HTR-8/SVneo (cell line): Measurements from ENCODE around the gene TRIP12.
"Not testable (repeated sequence)": the region's sequence is repeated elsewhere in the genome, so short reads cannot be mapped to it uniquely, and the experiment has no call there.

Experiments used
- DNase-seq: peaks from one replicate; pipeline ENCODE4 v3.0.0; 2011; ENCODE audit warnings: low spot score, mixed read lengths; ENCODE audit not compliant: insufficient read length
- FAIRE-seq: peaks from 2 replicates; lab custom pipeline; 2011; peaks lifted over from hg19 to GRCh38; lab: Jason Lieb, UNC

TRIP12 gene

DNA sequence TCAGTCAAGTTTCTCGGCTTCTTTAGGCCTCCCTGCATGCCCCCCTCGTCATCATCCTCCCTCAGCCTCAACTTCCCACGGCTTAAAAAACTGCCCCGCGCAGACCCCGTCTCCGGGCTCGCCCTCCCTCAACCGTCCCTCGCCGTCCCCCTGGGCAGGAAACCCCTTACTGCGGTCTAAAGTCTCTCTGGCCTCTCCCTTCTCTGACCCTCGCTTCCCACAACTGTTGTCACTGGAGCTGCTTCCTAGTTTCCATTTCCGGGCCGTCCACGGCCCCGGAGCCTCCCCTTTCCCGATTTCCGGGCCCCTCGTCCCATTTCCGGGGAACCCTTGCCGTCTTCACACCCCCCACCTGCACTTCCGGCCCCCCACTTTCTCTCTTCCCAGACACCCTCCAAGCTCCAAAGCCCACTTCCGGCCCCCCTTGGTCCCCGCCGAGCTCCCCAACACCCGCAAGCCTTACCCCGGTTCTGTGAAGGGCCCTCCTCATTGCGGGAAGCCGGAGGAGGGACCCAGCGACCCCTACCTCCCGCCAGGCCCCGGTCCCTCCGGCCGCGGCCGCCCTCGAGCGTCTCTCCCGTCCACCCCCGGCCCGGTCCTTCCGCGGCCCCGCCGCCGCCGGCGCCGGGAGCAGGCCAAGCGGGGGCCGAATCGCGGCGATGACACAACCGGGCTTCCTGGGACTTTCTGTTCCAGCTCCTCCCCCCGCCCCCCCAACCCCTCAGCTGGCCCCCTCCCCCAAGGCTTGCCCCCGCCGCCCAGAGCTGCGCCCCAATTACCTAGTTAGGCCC is 513 bp downstream of the TRIP12 start:
- FAIRE-seq: no peak
- peak; percentile 75 for DNase-seq

DNA sequence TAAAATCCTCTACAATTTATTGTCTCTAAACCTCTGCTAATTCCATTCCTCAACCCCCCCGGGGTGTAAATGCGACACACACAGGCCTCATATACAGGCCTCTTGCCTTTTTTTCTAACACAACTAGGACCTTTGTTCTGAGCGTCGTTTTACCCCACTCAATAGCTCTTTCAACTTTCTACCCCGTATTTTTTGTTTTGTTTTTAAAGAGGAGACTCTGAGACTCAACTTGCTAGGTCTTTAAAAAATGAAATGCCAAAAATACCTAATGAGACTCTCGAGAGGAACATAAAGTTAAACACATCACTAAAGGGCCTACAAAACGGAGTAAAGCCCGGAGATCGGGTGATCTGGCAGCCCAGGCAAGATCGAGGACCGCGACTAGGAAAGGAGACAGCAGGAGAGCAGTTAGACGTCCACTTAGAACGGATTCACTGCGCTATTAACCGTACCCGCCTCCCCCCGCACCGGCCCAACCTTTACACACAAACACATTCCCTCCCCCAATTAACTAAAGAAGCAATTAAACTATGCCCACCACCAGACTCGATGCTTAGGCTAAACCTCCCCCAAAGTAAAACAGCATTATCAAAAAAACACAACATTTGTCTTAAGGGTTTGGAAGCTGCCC is 1.7 kb downstream of the TRIP12 start:
- no peak for DNase-seq
- FAIRE-seq: no peak

DNA sequence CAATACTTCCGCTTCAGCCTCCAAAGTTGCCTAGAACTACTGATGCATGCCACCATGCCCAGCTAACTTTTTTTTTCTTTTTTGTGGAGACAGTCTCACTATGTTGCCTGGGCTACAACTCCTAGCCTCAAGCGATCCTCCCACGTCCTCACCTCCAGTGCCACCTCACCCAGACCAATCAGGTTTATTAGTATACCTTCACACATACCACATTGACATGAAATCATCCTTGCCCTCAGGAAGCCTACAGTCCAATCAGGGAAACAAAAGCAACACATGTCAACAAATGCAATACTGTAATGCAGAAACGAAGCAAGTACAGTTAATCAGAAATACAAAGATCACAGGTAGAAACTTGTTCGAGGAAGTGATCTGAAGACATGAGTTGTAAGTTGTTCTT is 4.0 kb downstream of the TRIP12 start:
- no peak for DNase-seq
- no peak for FAIRE-seq

DNA sequence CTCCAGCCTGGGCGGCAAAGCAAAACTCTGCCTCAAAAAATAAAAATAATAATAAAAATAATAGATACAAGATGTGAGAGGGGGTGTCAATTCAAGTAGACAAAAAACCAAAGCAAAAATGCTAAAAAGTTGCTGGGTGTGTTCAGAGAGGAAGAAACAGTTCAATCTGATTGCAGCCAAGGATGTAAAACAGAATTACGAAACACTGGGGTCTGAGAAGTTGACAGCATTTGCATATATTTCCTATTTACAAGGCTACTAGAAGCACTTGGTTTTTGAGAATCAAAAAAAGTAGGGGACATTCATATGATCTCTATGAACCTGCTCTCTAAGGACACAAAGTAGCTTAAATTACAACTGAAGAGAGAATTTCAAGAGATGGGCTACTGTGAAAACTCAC is 7.6 kb downstream of the TRIP12 start:
- FAIRE-seq (no peak), DNase-seq (no peak)

DNA sequence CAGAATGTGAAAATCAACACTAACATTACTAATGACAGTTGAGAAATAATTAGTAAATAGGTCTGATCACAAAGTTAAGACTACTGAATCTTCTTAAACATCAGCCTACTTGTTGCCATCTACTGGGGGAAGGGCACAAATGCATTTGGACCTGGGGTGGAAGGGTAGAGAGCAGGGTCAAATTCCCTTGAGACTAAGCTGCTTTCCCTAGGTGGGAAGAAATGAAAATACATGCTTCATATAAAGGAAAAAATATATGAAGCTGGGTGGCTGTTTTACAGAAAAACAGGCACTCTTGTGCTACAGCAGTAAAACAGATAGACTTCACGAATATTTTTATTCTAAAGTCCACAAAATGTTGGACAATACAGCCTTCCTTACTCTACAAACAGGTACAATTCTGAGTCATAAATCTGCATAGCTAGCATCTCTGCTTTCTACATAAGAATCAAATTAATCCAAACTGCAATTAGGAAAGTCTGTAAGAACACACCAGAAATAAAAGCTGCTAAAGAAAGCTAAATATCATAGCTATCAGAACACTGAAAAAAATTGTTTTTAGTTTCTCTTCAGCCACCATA is 10.9 kb downstream of the TRIP12 start:
- FAIRE-seq (no peak), DNase-seq (peak; percentile 28)

DNA sequence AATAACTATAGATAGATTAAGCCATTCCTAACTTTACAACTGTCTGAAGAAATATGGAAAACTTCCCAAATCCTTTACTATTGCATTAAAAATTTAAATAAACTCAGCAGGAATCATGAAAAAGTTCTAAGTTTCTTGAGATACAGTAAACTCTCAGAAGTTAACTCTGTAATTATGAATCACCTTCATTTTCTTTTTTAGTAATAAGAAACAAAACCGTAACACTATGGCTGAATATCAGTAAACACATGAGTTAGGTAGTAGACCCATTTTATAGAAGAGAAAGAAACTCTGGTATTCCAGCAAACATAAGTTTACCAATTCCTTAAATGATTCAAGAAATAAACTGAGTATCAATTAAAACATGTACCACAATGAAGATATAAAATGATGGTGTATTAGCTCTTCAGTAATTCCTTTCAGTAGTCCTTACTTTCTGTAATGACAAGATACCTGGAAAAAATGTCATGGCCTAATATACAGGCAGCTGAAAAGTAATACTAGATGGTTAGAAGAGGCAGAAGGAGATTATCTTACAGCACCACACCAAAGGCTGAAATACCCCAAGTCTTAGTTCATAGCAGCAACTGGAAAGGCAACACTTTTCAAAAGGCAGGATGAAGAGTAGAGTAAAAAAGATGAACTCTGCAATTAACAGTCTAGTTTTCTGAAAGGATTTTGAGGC is 11.5 kb downstream of the TRIP12 start:
- DNase-seq (no peak), FAIRE-seq (no peak)

DNA sequence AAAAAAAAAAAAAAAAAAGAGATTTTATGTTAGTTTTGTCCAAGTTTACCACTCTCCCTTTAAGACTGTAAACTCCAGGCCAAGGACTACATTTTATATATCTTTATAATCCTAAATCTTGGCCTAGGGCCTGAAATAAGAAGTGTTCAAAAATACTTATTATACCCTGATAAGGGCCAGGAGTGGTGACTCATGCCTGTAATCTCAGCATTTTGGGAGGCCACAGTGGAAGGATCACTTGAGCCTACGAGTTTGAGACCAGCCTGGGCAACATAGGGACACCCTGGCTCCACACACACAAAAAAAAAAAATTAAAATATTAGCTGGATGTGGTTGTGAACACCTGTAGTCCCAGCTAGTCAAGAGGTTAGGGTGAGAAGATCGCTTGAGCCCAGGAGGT is 12.7 kb downstream of the TRIP12 start:
- FAIRE-seq: no peak

DNA sequence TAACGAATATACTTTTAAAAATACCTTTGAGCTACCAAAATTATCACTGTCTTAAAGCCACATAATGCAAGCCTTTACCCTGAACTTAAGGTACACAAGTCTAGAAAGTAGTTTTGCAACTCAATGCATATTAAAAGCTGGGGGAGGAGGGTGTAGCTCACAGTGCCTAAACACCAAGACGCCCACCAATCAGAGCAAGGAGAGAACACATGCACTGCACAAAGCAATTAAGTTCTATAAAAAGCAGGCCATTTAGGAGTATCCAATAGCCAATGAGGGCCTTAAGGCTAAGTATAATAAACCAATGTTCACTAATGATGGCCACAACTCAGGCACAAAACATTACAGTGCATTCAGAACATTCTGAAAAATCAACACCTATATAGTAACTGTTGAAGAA is 16.2 kb downstream of the TRIP12 start:
- FAIRE-seq: no peak

More for the DNA sequence above, 12.7 kb downstream of the TRIP12 start:
- DNase-seq: no peak

DNA sequence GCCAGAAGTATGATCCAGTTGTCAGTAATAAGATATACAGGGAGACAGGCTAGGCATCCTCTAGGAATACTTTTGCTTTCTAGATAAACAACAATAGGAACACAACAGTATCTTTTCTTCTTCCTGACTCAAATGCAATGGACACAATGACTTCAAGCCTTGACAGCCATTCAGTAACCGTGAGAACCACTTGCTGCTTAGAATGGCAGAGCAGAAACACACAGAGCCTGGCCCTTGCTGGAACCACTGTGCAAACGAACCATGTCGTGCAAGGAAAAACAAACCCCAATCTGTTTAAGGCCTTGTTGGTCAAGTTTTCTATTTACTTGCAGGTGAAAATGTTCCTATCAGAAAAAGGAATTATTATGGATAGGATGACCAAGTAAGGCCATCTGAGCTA is 18.8 kb downstream of the TRIP12 start:
- FAIRE-seq (no peak), DNase-seq (no peak)

More for the DNA sequence above, 16.2 kb downstream of the TRIP12 start:
- DNase-seq: no peak

DNA sequence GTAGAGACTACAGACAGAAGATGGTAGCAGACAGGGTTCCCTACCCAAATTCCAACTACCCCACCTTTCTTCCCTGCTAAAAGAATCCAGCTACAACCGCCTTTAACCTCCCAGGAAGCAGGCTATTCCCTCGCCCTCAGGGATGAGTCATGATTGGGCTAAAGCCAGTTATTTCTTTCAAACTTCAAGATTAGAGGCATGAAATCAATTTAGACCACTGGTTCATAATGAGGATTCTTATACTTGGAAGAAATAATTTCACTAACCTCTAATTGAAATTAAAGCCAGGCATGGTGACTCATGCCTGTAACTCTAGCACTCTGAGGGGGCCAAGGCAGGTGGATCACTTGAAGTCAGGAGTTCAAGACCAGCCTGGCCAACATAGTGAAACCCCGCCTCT is 20.0 kb downstream of the TRIP12 start:
- no peak for FAIRE-seq
- peak; percentile 48 for DNase-seq

DNA sequence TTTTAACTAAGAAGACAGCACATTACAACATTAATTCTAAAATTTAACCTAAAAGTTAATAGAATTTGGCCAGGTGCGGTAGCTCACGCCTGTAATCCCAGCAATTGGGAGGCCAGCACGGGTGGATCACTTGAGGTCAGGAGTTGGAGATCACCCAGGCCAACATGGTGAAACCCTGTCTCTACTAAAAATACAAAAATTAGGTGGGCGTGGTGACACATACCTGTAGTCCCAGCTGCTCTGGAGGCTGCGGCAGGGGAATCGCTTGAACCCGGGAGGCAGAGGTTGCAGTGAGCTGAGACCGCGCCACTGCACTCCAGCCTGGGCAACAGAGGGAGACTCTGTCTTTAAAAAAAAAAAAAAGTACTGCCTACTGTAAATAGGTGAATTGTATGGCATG is 21.3 kb downstream of the TRIP12 start:
- not testable (repeated sequence) for DNase-seq, FAIRE-seq

DNA sequence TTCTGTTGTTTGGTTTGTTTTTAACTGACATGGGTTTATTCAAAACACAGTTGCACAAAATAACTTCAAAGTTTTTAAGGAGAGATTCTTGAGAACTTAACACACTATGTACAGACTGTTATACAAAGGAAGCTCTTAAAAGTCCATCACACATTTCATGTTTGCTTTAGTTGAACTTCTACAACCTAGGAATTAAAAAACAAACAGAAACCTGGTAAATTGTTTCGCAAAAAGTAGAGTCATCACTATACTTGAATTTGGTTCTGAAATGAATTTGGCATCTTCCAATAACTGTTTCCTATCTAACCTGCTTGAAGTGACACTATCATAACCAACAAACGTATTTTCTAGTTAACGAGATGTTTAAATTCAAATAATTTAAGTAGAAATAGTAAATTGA is 21.8 kb downstream of the TRIP12 start:
- no peak for DNase-seq
- FAIRE-seq: no peak

DNA sequence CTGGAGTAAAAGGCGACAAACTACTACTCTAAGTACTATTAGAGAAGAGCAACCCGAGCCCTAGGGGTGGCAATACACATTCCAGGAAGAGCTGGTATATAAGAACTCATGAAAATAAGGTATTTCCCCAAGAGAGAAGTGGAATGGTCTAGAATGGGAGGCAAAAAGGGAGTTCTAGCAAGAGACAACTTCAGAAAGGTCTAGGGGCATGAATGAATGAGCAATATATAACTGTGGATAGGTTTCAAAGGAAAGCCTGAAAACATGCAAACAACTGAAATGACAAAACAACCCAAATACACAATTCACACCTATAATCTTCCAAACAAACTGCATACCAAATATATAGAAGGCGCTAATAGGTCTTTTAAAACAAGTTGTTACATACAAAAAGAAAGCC is 22.2 kb downstream of the TRIP12 start:
- DNase-seq (no peak), FAIRE-seq (no peak)

DNA sequence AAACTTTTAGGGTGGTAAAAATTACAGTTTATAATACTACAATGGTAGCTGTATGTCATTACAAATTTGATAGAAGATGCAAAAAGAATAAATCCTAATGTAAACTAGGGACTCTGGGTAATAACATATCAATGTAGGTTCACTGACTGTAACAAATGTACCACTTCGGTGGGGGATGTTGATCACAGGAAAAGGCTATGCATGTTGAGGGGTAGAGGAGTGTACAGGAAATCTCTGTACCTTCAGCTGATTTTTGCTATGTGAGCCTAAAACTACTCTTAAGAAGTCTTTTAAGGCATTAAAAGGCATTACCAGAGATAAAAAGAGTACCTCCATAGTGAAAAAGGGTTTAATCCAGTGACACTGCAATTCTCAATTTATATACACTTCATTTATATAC is 25.0 kb downstream of the TRIP12 start:
- FAIRE-seq: no peak

DNA sequence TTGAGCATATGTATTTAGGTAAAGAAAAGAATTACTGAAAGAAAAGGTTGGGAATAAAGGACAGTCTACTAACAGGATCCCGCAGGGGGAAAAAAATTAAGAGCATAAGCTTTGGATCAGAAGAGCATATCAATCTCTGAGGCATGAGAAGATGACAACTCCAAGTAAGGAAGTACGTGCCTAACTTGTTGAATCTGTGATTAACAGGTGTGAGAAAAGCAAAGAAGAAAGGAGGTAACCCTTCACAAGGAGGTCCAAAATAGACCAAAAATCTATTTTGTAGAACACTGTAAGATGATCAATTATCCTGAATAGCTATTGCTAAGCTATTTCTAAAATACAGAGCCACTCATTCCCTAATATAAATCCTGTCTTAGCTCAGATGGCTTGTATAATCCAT is 32.8 kb downstream of the TRIP12 start:
- FAIRE-seq: no peak
- no peak for DNase-seq

More for the DNA sequence above, 25.0 kb downstream of the TRIP12 start:
- DNase-seq: no peak

DNA sequence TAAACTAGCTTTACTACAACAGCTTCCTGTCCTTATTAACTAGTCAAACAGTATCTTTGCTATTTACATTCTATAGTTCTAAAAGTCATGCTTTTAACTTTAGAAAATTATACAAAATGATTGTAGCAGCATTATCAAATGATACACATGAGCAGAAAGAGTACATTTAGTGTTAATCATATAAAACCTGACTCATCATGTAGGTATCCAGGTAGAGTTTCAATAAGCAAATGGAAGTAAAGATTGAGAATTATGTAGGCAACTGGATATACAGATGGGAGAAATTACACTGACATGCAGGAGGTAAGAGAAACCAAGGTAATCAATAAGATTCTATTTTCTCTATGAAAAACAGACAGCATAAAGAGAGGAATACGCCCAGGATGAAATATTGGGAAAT is 33.8 kb downstream of the TRIP12 start:
- DNase-seq (no peak), FAIRE-seq (no peak)

DNA sequence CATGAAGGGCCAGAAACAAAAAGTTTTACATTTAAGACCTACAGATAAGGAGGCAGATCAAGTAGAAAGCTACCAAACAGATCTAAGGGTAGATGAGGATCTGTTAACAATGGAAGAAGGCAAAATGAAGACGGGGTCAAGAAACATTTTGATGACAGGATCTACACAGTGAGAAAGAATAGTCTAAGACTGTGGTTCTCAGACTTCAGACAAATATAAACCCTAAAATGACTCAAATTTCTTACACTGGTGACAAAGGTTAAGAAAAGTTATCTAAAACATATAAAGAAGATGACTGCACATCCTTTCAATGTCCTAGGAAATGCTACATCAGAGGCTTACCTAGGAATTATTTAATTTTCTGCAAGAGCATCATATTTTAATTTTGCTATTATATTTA is 34.4 kb downstream of the TRIP12 start:
- FAIRE-seq: no peak

DNA sequence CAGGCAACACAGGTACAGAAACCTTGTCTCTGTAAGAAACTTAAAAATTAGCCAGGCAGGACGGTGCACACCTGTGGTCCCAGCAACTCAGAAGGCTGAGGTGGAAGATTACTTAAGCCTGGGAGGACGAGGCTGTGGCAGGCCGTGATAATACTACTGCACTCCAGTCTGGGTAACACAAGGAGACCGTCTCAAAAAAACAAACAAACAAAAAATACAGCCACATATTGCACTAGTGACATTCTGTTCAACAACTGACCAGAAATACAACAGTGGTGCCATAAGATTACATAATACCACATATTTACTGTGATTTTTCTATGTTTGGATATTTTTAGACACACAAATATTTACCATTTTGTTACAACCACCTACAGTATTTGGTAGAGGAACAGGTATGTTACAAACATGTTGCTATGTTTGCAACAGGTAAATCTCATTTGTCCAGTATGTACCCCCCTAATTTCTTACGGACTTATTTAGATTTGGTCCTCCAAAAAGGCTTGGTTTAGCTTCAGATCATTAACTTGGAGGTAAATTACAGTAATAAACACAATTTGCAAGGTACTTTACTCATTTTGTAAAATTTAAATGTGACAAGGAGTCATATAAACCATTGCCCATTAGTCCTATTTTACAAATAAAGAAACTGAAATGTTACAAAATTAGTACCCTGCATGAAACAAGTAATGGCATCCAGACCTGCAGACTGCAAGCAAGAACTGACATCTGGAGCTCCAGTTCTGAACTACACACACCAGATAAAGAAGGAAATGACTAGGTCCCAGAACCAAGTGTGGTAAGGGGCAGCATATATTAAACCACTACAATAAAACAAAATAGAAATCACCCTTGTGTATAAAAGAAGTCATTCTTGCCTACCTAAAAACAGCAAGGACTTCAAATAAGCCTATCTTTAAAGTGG is 36.8 kb downstream of the TRIP12 start:
- no peak for DNase-seq

More for the DNA sequence above, 34.4 kb downstream of the TRIP12 start:
- DNase-seq: no peak

DNA sequence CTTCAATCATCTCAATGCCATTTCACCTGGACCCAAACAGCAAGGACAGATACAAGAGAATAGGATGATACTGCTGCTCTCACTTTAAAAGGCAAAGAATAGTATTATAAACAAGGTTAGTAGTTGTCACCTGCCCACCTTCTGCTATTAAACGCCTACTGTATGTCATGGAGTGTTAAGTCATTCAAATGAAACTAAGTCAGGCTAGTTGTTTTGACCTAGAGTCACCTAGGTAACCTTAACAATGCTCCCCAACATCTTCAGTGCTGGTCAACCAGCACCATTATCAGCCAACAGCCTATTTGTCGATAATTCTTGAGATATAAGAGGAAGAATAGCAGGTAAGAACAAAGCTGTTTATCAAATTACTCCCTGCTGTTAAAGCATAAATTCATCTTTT is 39.2 kb downstream of the TRIP12 start:
- FAIRE-seq: peak; percentile 40
- DNase-seq: no peak

More for the DNA sequence above, 36.8 kb downstream of the TRIP12 start:
- no peak for FAIRE-seq
